A673 (cell line): ENCODE measurements around the gene ABITRAM. TPM values are rescaled to one million over a fixed set of nuclear protein-coding genes. Genes with fewer than 3 reads are reported as not detected.

Source experiments
- BruUV-seq: library from RNA; stranded (reverse); fragments of 400-500 nt; replicated peaks from 2 replicates; lab custom pipeline; 2021; lab: Mats Ljungman, UMichigan
- CTCF ChIA-PET: fragments of 300-600 bp; sonication (Branson Sonifier 250); formaldehyde crosslinking; loops from one replicate; lab custom pipeline; 2022; ENCODE audit warnings: antibody characterized with exemption; lab: Charles Lee
- POLR2A ChIA-PET: fragments of 300-600 bp; sonication (Branson Sonifier 250); formaldehyde crosslinking; loops from one replicate; lab custom pipeline; 2022; ENCODE audit warnings: antibody characterized with exemption; ENCODE audit not compliant: low non-redundant PET; lab: Charles Lee
- DNase-seq: peaks from one replicate; pipeline ENCODE4 v3.0.0-alpha.2; 2015; ENCODE audit warnings: low spot score
- H3K27ac ChIP-seq: fragments of 200-600 bp; sonication (generic); 2 replicates; pipeline ENCODE4 v1.5.1; 2016; ENCODE audit warnings: mixed run types, low read depth, mild to moderate bottlenecking, mixed read lengths, antibody characterized with exemption, low read length; ENCODE audit not compliant: poor library complexity, severe bottlenecking
- H3K27me3 ChIP-seq: fragments of 200-600 bp; sonication (generic); replicated peaks from 2 replicates; pipeline ENCODE4 v1.6.1; 2017; ENCODE audit warnings: mixed run types, low read depth, mild to moderate bottlenecking, mixed read lengths, antibody characterized with exemption, low read length; ENCODE audit not compliant: insufficient read depth, poor library complexity
- H3K36me3 ChIP-seq: fragments of 200-600 bp; sonication (generic); 2 replicates; pipeline ENCODE4 v1.6.1; 2016; ENCODE audit warnings: mixed run types, mild to moderate bottlenecking, mixed read lengths, antibody characterized with exemption, low read length; ENCODE audit not compliant: insufficient read depth, poor library complexity, severe bottlenecking
- H3K4me1 ChIP-seq: fragments of 200-600 bp; sonication (generic); 2 replicates; pipeline ENCODE4 v1.6.1; 2017; ENCODE audit warnings: mixed run types, mild to moderate bottlenecking, mixed read lengths, antibody characterized with exemption, low read length; ENCODE audit not compliant: insufficient read depth, poor library complexity, severe bottlenecking
- H3K4me3 ChIP-seq: fragments of 200-600 bp; sonication (generic); 2 replicates; pipeline ENCODE4 v1.5.1; 2016; ENCODE audit warnings: low read depth, mixed run types, mild to moderate bottlenecking, mixed read lengths, low read length; ENCODE audit not compliant: poor library complexity, severe bottlenecking
- H3K9me3 ChIP-seq: fragments of 200-600 bp; sonication (generic); 2 replicates; pipeline ENCODE4 v1.6.1; 2016; ENCODE audit warnings: mixed run types, low read depth, mild to moderate bottlenecking, mixed read lengths, antibody characterized with exemption, low read length; ENCODE audit not compliant: poor library complexity, severe bottlenecking
- EZH2 ChIP-seq: fragments of 200-600 bp; sonication (generic); IDR thresholded peaks from 2 replicates; pipeline ENCODE4 v1.6.1; 2017; ENCODE audit warnings: borderline replicate concordance, low read depth, mild to moderate bottlenecking, mixed read lengths, antibody characterized with exemption, low read length; ENCODE audit not compliant: poor library complexity, severe bottlenecking
- intact Hi-C: fragments of 100-400 bp; cut with micrococcal nuclease; formaldehyde crosslinking; loops from one replicate; pipeline ENCODE4 v1.10.0; 2022; ENCODE audit not compliant: unreplicated experiment
- total RNA-seq: library from RNA; stranded (reverse); gene quantifications from 2 replicates; pipeline ENCODE4 v1.2.3, GENCODE V29; 2021
- TF ChIP-seq, protein P1 (sequence below): fragments of 300-800, 200-600 bp; sonication (generic); conservative IDR thresholded peaks from 2 replicates; pipeline ENCODE4 v1.5.1; 2017; ENCODE audit warnings: low read depth, mild to moderate bottlenecking, antibody characterized with exemption, low read length, moderate library complexity, mixed read lengths

ABITRAM gene
- total RNA-seq, 1 experiment from 2014 or later: 20.7 TPM

DNA sequence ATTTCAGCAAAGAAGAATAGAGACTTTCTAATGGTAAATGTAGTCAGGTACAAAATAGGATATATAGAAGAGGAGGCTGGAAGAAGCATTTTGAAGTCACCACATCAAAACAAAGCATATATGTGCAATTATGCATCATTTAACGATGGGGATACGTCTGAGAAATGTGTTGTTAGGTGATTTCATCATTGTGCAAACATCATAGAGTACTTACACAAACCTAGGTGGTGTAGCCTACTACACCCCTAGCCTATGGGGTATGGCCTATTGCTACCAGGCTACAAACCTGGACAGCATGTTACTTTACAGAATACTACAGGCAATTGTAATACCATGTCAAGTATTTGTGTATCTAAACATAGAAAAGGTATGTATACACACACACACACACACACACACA is 28.7 kb upstream of the ABITRAM start:
- H3K9me3 ChIP-seq: no peaks in the 10 kb centered on the region
- CTCF ChIA-PET: no interaction called here
- intact Hi-C loops: no loop called here
- H3K27ac ChIP-seq: no peak overlapping the region
- no peak for TF ChIP-seq EZH2
- TF ChIP-seq, protein P1, sequence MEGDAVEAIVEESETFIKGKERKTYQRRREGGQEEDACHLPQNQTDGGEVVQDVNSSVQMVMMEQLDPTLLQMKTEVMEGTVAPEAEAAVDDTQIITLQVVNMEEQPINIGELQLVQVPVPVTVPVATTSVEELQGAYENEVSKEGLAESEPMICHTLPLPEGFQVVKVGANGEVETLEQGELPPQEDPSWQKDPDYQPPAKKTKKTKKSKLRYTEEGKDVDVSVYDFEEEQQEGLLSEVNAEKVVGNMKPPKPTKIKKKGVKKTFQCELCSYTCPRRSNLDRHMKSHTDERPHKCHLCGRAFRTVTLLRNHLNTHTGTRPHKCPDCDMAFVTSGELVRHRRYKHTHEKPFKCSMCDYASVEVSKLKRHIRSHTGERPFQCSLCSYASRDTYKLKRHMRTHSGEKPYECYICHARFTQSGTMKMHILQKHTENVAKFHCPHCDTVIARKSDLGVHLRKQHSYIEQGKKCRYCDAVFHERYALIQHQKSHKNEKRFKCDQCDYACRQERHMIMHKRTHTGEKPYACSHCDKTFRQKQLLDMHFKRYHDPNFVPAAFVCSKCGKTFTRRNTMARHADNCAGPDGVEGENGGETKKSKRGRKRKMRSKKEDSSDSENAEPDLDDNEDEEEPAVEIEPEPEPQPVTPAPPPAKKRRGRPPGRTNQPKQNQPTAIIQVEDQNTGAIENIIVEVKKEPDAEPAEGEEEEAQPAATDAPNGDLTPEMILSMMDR: no peak
- no peaks in the 10 kb centered on the region for H3K27me3 ChIP-seq
- H3K36me3 ChIP-seq: peaks cover 53% of the 10 kb centered on the region
- no peak for DNase-seq
- POLR2A ChIA-PET: no interaction called here
- no peaks in the 10 kb centered on the region for H3K4me1 ChIP-seq
- no TSS peak for BruUV-seq
- no peak overlapping the region for H3K4me3 ChIP-seq

GRCh38 chr9:108910402-108910801 is 23.8 kb upstream of the ABITRAM start:
- no peak overlapping the region for H3K27ac ChIP-seq
- intact Hi-C loops: no loop called here
- DNase-seq: no peak
- no peaks in the 10 kb centered on the region for H3K4me1 ChIP-seq
- no peak for TF ChIP-seq EZH2
- TF ChIP-seq, protein P1: no peak
- no peaks in the 10 kb centered on the region for H3K27me3 ChIP-seq
- no TSS peak for BruUV-seq
- peaks cover 40% of the 10 kb centered on the region for H3K36me3 ChIP-seq
- POLR2A ChIA-PET: no interaction called here
- CTCF ChIA-PET: no interaction called here
- H3K4me3 ChIP-seq: no peak overlapping the region
- H3K9me3 ChIP-seq: no peaks in the 10 kb centered on the region

DNA sequence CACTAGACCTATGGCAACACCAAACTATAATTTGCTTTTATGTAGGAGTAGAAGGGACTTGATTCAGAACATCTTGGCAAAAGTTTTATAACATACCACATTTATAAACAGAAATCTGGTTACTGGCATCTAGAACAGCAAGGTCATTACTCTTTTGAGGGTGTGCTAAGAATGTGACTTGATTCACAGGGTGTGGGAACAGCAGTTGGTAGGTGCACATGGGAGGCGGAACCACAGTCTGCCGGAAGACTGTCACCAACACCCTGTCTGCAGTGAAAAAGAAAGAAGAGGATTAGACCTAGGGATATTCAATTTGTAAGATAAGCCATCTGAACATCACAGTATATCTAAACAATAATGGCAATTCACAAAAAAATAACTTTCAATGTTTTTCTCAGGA is 23.3 kb upstream of the ABITRAM start:
- Histone ChIP-seq H3K4me3 (no peak overlapping the region), H3K27me3 (no peaks in the 10 kb centered on the region), H3K4me1 (no peaks in the 10 kb centered on the region), H3K9me3 (no peaks in the 10 kb centered on the region), H3K36me3 (peaks cover 42% of the 10 kb centered on the region), H3K27ac (no peak overlapping the region)
- ChIA-PET POLR2A (no interaction called here), CTCF (no interaction called here)
- DNase-seq: no peak
- TF ChIP-seq, protein P1: no peak
- no TSS peak for BruUV-seq
- intact Hi-C loops: no loop called here
